ENCODE results near the gene TFB1M. TPM values are rescaled to one million over a fixed set of nuclear protein-coding genes. Genes with fewer than 3 reads are reported as not detected.
"Not testable (repeated sequence)": the region's sequence is repeated elsewhere in the genome, so short reads cannot be mapped to it uniquely, and the experiment has no call there.

Gene TFB1M
- total RNA-seq, 2 experiments from 2014 or later = 24.6 to 28.1 TPM

DNA sequence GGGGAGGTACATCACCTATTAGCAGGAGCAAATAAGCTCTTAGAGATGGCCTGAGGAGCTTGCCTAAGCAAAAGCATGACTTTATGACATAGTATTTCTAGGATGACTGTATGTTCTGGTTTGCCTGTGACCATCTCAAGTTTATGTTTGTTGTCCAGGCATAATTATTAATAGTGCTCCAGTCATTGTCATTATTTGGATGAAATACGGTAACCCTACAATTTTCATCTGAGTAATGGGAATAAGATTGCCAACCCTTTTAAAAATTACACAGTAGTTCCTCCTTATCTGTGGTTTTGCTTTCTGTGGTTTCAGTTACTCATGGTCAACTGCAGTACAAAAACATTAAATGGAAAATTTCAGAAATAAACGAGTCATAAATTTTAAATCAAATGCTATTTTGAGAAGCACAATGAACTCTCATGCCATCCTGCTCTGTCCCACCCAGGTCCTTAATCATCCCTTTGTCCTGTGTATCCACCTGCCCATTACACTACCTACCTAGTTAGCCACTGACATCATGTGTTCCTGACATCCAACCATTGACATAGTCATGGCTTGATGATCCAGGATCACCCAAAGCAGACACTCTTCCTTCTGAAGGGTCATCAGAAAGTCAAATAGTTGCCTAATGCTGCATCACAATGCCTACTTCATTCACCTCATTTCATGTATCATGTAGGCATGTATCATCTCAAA, 27.0 kb upstream of the TFB1M start:
- Mint-ChIP-seq H3K27ac (no peak overlapping the region), H3K4me1 (peaks cover 18% of the 10 kb centered on the region), H3K27me3 (no peaks in the 10 kb centered on the region), H3K4me3 (no peak overlapping the region), H3K9me3 (peaks cover 19% of the 10 kb centered on the region), H3K36me3 (ENCODE audit: low read depth) (peaks cover 12% of the 10 kb centered on the region)
- ChIA-PET POLR2A (no interaction called here), CTCF (interaction anchor here (1.3 kb wide), 1 partner anchor 14 kb away, joined by 4 read pairs; no protein-coding TSS in a partner anchor)
- DNase-seq = no peak

DNA sequence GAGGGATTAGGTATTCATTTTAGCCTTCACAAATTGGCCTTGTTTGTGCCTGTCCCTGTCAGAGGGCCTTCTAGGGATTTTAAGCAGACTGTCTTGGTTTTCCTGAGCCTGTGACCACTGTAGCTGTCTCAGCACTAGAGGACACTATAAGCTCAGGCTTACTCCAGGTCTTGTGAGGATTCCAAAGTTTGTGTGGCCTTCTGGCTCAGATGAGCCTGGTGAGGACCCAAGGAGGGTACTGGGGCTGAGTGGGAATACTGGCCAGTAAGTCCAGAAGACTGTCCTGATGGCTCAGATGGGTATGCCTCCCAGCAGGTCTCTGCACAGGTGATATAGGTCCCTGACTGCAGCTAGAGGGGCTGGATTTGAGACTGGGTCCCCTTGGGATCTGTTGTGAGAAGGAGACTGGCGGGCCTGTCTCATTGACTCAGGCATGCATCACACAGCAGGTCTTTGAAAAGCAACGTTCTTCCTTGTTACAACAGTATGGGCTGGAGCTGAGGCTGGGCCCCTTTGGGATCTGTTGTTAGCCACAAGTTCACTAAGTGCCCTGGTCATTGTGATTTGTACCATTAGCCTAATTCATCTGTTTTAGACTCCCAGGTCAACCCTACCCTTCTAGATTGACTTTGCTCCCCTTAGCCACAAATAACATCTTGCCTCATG, 26.3 kb upstream of the TFB1M start:
- Mint-ChIP-seq H3K4me3 (no peak overlapping the region), H3K27me3 (no peaks in the 10 kb centered on the region), H3K27ac (no peak overlapping the region), H3K9me3 (peaks cover 21% of the 10 kb centered on the region), H3K4me1 (peaks cover 18% of the 10 kb centered on the region), H3K36me3 (ENCODE audit: low read depth) (peaks cover 17% of the 10 kb centered on the region)
- CTCF ChIA-PET = interaction anchor here (1.3 kb wide), 1 partner anchor 14 kb away, joined by 4 read pairs; no protein-coding TSS in a partner anchor
- POLR2A ChIA-PET = interaction anchor here (1.2 kb wide), 1 partner anchor 78 kb away, joined by 4 read pairs; no protein-coding TSS in a partner anchor
- no peak for DNase-seq

DNA sequence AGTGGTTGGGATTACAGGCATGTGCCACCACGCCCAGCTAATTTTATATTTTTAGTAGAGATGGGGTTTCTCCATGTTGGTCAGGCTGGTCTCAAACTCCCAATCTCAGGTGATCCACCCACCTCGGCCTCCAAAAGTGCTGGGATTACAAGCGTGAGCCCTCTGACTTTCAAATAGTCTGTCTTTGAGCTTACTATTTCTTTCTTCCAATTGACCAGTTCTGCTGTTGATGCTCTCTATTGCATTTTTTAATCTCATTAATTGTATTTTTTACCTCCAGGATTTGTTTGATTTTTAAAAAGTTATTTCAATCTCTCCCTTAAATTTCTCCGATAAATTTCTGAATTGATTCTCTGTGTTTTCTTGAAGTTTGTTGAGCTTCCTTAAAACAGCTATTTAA, 25.6 kb upstream of the TFB1M start:
- ChIA-PET CTCF (interaction anchor here (1.3 kb wide), 1 partner anchor 13 kb away, joined by 4 read pairs; no protein-coding TSS in a partner anchor), POLR2A (interaction anchor here (0.9 to 1.2 kb wide), 2 partner anchors 79 to 119 kb away, joined by 3 to 4 read pairs; no protein-coding TSS in a partner anchor)
- DNase-seq, H3K4me3 Mint-ChIP-seq, H3K27me3 Mint-ChIP-seq, H3K27ac Mint-ChIP-seq: not testable (repeated sequence)
- peaks cover 21% of the 10 kb centered on the region for H3K9me3 Mint-ChIP-seq
- H3K36me3 Mint-ChIP-seq (ENCODE audit: low read depth) = peaks cover 17% of the 10 kb centered on the region
- H3K4me1 Mint-ChIP-seq = peaks cover 18% of the 10 kb centered on the region

DNA sequence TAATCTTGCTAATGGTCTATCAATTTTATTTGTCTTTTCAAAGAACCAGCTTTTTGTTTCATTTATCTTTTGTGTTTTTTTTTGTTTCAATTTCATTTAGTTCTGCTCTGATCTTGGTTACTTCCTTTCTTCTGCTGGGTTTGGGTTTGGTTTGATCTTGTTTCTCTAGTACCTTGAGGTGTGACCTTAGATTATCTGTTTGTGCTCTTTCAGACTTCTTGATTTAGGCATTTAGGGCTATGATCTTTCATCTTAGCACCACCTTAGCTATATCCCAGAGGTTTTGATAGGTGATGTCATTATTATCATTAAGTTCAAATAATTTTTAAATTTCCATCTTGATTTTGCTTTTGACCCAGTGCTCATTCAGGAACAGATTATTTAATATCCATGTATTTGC, 24.0 kb upstream of the TFB1M start:
- Mint-ChIP-seq H3K27ac (peak overlapping the region; percentile 34), H3K36me3 (ENCODE audit: low read depth) (peaks cover 17% of the 10 kb centered on the region), H3K4me1 (peaks cover 24% of the 10 kb centered on the region), H3K9me3 (peaks cover 21% of the 10 kb centered on the region)
- H3K4me3 Mint-ChIP-seq, CTCF ChIA-PET, H3K27me3 Mint-ChIP-seq, DNase-seq: not testable (repeated sequence)
- POLR2A ChIA-PET = interaction anchor here (0.6 kb wide), 1 partner anchor 565 kb away, joined by 3 read pairs; no protein-coding TSS in a partner anchor

DNA sequence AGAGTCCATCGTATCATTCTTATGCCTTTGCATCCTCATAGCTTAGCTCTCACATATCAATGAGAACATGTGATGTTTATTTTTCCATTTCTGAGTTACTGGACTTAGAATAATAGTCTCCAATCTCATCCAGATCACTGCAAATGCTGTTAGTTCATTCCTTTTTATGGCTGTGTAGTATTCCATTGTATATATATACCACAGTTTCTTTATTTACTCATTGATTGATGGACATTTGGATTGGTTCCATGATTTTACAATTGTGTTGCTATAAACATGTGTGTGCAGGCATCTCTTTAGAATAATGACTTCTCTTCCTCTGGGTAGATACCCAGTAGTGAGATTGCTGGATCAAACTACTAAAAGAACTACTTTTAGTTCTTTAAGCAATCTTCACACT, 21.0 kb upstream of the TFB1M start:
- H3K4me1 Mint-ChIP-seq = peaks cover 23% of the 10 kb centered on the region
- POLR2A ChIA-PET = no interaction called here
- no peaks in the 10 kb centered on the region for H3K27me3 Mint-ChIP-seq
- CTCF ChIA-PET = no interaction called here
- no peak overlapping the region for H3K27ac Mint-ChIP-seq
- H3K9me3 Mint-ChIP-seq = peaks cover 17% of the 10 kb centered on the region
- no peak overlapping the region for H3K4me3 Mint-ChIP-seq
- no peak for DNase-seq
- H3K36me3 Mint-ChIP-seq (ENCODE audit: low read depth) = peaks cover 17% of the 10 kb centered on the region

DNA sequence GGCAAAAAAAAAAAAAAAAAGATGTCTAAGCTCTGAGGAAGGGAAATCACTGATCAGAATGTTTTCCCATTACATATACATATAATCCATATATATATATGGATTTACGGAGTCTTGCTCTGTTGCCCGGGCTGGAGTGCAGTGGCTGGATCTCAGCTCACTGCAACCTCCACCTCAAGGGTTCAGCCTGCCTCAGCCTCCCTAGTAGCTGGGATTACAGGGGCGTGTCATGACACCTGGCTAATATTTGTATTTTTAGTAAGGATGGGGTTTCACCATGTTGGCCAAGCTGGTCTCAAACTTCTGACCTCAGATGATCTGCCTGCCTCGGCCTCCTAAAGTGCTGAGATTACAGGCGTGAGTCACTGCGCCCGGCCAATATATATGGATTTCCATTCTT, 19.8 kb upstream of the TFB1M start:
- not testable (repeated sequence) for H3K4me3 Mint-ChIP-seq, DNase-seq, H3K27me3 Mint-ChIP-seq, H3K27ac Mint-ChIP-seq
- CTCF ChIA-PET = interaction anchor here (1.1 kb wide), 1 partner anchor 13 kb away, joined by 5 read pairs; no protein-coding TSS in a partner anchor
- H3K9me3 Mint-ChIP-seq = peaks cover 12% of the 10 kb centered on the region
- H3K36me3 Mint-ChIP-seq (ENCODE audit: low read depth) = peaks cover 14% of the 10 kb centered on the region
- POLR2A ChIA-PET = interaction anchor here (0.9 kb wide), 1 partner anchor 19 kb away, joined by 3 read pairs; no protein-coding TSS in a partner anchor
- H3K4me1 Mint-ChIP-seq = peaks cover 20% of the 10 kb centered on the region

DNA sequence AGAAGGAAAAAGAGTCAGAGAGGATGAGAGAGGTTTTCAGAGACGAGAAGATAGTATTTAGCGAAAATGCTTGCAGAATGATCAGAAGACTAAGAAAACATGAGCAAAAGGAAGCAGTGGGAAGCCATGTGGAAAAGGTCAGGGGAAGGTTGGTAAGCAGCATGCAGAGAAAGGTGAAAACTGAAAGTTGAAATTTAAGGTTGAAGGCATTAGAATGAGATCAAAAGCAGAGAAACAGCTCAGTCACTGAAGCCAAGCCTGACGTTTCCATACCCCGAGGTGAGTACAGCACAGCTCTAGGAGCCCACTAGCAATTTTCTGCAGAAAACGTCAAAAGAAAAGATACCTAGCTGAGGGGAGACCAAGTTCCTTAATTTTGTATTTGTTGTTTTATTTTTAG, 19.1 kb upstream of the TFB1M start:
- H3K4me3 Mint-ChIP-seq = no peak overlapping the region
- H3K9me3 Mint-ChIP-seq = peaks cover 12% of the 10 kb centered on the region
- no peak for DNase-seq
- no peaks in the 10 kb centered on the region for H3K27me3 Mint-ChIP-seq
- POLR2A ChIA-PET = no interaction called here
- H3K36me3 Mint-ChIP-seq (ENCODE audit: low read depth) = peaks cover 11% of the 10 kb centered on the region
- H3K4me1 Mint-ChIP-seq = peaks cover 15% of the 10 kb centered on the region
- CTCF ChIA-PET = interaction anchor here (1.1 kb wide), 1 partner anchor 12 kb away, joined by 5 read pairs; no protein-coding TSS in a partner anchor
- no peak overlapping the region for H3K27ac Mint-ChIP-seq

DNA sequence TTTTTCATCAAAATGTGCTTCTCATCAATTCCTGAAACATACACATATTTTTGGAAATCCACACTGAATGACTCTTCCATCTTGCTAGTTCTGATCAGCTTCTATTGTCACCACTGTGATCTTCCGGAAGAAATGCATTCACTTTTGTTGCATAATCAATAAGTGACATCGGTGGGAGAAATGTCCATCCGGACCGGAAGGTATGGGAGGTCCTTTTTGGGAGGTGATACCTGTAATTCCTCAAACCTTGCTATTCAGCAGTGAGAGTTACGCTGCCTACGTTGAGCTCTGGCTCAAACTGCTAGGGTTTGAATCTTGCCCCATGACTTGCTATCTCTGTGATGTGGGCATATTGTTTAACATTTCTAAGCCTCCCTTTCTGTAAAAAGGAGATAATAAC, 16.6 kb upstream of the TFB1M start:
- DNase-seq = no peak
- peaks cover 12% of the 10 kb centered on the region for H3K4me1 Mint-ChIP-seq
- peaks cover 2% of the 10 kb centered on the region for H3K9me3 Mint-ChIP-seq
- no peak overlapping the region for H3K4me3 Mint-ChIP-seq
- no peaks in the 10 kb centered on the region for H3K27me3 Mint-ChIP-seq
- POLR2A ChIA-PET = no interaction called here
- peaks cover 2% of the 10 kb centered on the region for H3K36me3 Mint-ChIP-seq (ENCODE audit: low read depth)
- CTCF ChIA-PET = interaction anchor here (1.0 to 1.4 kb wide), 2 partner anchors 16 to 154 kb away, joined by 3 to 4 read pairs; no protein-coding TSS in a partner anchor
- no peak overlapping the region for H3K27ac Mint-ChIP-seq

DNA sequence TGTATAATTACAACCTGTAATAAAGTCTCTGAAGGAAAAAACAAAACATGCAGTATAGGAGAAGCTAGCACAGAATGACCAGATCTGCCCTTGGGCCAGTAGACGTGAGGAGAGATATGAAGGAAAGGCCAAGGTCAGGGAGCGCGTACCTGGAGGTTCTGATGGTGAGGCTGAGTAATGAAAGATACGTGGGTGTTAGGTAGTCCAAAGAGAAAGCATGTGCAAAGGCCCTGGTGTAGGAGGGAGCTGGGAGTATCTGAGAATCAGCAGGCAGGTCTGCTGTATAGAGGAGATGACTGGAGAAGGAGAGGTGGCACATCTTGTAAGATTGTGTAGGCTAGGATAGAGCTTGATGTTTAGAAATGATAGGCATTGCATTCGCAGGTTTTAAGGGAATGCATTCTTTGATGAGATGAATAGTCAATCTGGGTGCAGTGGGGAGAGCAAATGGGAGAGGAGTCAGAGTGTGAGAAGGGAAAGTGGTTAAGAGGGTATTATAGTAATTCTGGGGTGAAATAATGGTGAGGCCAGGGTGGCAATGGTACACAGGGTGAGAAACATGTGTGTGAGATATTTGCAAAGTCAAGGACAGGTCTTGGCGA, 15.9 kb upstream of the TFB1M start:
- no peak overlapping the region for H3K4me3 Mint-ChIP-seq
- H3K27me3 Mint-ChIP-seq = no peaks in the 10 kb centered on the region
- H3K27ac Mint-ChIP-seq = no peak overlapping the region
- no peaks in the 10 kb centered on the region for H3K36me3 Mint-ChIP-seq (ENCODE audit: low read depth)
- H3K4me1 Mint-ChIP-seq = peaks cover 12% of the 10 kb centered on the region
- DNase-seq = no peak
- ChIA-PET POLR2A (no interaction called here), CTCF (interaction anchor here (0.8 to 1.4 kb wide), 4 partner anchors 88 to 308 kb away, joined by 3 to 4 read pairs (median 3); no protein-coding TSS in a partner anchor)
- H3K9me3 Mint-ChIP-seq = no peaks in the 10 kb centered on the region

DNA sequence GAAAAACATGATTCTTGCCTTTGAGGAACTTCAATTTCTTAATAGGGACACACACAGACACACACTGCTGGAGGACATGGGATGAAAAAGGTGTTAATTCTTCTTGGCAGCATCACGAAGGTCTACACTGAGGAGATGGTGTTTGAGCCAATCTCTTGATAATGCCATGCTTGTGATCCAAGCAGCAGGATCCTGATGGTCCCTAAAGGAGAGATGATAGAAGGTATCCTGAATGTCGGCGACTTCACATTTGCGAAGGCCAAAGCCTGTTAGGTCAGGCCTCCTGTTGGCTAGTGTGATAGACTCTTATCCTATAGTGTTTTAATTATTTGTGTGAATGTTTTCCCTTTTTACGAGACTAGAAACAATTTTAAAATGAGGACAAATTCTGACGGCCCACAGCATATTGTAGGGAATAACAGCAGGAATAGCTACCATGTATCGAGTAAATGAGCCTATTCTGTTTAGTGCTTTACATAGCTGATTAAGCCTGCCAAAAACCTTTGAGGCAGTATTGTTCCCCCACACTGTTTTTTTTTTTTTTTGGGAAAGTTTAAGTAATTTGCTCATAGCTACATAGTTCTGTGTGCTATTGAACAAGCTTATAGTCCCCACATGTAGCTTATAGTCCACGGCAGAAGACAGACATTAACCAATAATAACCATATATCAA, 15.3 kb upstream of the TFB1M start:
- no peak overlapping the region for H3K4me3 Mint-ChIP-seq
- no peaks in the 10 kb centered on the region for H3K9me3 Mint-ChIP-seq
- H3K27ac Mint-ChIP-seq = no peak overlapping the region
- no peaks in the 10 kb centered on the region for H3K36me3 Mint-ChIP-seq (ENCODE audit: low read depth)
- CTCF ChIA-PET = interaction anchor here (0.8 to 1.4 kb wide), 4 partner anchors 88 to 308 kb away, joined by 3 to 4 read pairs (median 3); no protein-coding TSS in a partner anchor
- peaks cover 12% of the 10 kb centered on the region for H3K4me1 Mint-ChIP-seq
- H3K27me3 Mint-ChIP-seq = no peaks in the 10 kb centered on the region
- POLR2A ChIA-PET = no interaction called here
- DNase-seq = no peak

DNA sequence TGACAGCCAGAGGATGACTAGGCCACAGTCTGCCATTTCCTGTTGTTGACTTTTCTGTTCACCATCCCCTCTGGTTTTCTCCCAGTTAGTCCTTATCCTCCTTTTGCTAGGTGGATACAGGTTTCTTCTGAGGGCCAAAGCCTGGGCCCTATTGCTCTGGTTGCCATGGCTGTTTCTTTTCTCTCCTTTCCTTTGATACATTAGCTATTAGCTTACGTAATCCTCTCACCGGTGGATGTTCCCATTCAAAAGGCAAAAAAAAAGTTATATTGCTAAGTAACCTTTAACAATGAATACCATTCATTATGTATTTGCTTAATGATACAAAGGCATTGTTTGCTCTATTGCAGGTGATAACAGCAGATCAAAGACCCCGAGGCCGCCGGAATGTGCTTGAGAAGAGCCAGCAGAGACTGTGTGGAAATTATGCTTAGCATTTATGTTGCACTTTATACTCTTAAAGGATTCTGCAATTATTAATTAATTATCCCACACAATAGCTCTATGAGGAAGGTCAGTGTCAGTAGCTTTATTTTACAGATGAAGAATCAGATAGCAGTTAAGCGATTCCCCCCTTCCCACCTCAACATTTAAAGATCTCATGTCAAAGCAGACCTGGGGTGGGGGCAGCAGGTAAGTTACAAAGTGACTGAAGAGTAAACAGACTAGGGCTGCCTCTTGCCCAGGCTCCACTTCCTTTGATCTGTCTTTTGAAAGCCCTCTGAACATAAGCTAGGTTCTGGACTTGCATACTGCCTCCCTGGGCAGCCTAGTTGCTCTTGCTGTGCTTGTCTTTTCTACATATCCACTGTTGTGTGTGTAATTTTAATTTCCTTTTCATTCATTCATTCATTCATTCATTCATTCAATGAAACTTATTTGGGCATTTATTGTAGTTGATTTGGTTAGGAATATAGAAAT, 14.5 kb upstream of the TFB1M start:
- no peaks in the 10 kb centered on the region for H3K36me3 Mint-ChIP-seq (ENCODE audit: low read depth)
- H3K4me3 Mint-ChIP-seq = no peak overlapping the region
- peaks cover 12% of the 10 kb centered on the region for H3K4me1 Mint-ChIP-seq
- ChIA-PET CTCF (interaction anchor here (1.0 to 2.6 kb wide), 3 partner anchors 9 to 13 kb away, joined by 3 to 13 read pairs (median 5); no protein-coding TSS in a partner anchor), POLR2A (no interaction called here)
- no peak for DNase-seq
- no peaks in the 10 kb centered on the region for H3K9me3 Mint-ChIP-seq
- no peak overlapping the region for H3K27ac Mint-ChIP-seq
- no peaks in the 10 kb centered on the region for H3K27me3 Mint-ChIP-seq

Data from activated CD4-positive, alpha-beta memory T cell treated with anti-CD3 and anti-CD28 coated beads, Interleukin-2, amount 10 ng/mL, durations not matched to agents 7 days and 5 days (primary cell).